ENCODE data around the gene TBC1D1. TPM values are rescaled to one million over a fixed set of nuclear protein-coding genes. Genes with fewer than 3 reads are reported as not detected.
A peak's percentile ranks its signal among the peaks of the same experiment; 100 is the strongest.

Gene TBC1D1
- total RNA-seq, 1 donor from 2014 or later, result 54.5 TPM

DNA sequence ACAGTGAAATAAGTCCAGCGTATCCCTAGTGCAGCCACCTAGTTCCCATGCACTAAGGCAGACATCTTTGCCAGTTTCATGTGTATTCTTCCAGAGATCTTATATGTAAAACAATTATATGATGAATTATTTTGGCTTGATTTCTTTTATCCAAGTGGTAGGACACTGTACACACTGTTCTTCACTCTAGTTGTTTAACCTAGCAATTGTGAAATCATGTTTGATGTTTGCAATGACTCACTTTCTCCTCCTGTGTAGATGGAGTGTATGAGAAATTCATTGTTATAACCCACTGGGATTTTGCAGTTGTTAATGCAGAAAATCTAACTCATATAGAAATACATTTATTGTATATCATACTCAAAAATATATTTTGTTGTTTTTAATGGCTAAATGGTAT is 17.5 kb upstream of the TBC1D1 start:
- H3K27ac Mint-ChIP-seq (ENCODE audit: unreplicated experiment), result no peak overlapping the region
- FAIRE-seq (peak; percentile 43), DNase-seq (ENCODE audit: low read depth) (peak; percentile 54)
- no peak overlapping the region for H3K4me3 ChIP-seq (ENCODE audit: insufficient read depth, low read depth, low read length)
- no peaks in the 10 kb centered on the region for H4K20me1 ChIP-seq (ENCODE audit: insufficient read depth, low read length)
- H3K36me3 ChIP-seq (ENCODE audit: insufficient read depth, low read length), result no peaks in the 10 kb centered on the region
- no peaks in the 10 kb centered on the region for H3K9me3 ChIP-seq (ENCODE audit: insufficient read depth, low read depth, low read length)
- no peaks in the 10 kb centered on the region for H3K27me3 Mint-ChIP-seq (ENCODE audit: low read depth, unreplicated experiment)
- peaks cover 3% of the 10 kb centered on the region for H3K4me1 ChIP-seq (ENCODE audit: insufficient read depth, low read length)
- no peak overlapping the region for H3K4me3 Mint-ChIP-seq (ENCODE audit: unreplicated experiment)
- no peak for TF ChIP-seq EZH2 (IDR thresholded peaks at IDR 0.05; ENCODE audit: insufficient read depth, low read length)
- TF ChIP-seq, protein P1, sequence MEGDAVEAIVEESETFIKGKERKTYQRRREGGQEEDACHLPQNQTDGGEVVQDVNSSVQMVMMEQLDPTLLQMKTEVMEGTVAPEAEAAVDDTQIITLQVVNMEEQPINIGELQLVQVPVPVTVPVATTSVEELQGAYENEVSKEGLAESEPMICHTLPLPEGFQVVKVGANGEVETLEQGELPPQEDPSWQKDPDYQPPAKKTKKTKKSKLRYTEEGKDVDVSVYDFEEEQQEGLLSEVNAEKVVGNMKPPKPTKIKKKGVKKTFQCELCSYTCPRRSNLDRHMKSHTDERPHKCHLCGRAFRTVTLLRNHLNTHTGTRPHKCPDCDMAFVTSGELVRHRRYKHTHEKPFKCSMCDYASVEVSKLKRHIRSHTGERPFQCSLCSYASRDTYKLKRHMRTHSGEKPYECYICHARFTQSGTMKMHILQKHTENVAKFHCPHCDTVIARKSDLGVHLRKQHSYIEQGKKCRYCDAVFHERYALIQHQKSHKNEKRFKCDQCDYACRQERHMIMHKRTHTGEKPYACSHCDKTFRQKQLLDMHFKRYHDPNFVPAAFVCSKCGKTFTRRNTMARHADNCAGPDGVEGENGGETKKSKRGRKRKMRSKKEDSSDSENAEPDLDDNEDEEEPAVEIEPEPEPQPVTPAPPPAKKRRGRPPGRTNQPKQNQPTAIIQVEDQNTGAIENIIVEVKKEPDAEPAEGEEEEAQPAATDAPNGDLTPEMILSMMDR (IDR thresholded peaks at IDR 0.05; ENCODE audit: insufficient read depth, low read depth, low read length), result no peak
- H3K27ac ChIP-seq (ENCODE audit: low read depth, low read length), result no peak overlapping the region
- H3K36me3 Mint-ChIP-seq (ENCODE audit: low read depth, unreplicated experiment), result no peaks in the 10 kb centered on the region
- no peak overlapping the region for H2AFZ ChIP-seq (ENCODE audit: low read depth, low read length)
- H3K4me2 ChIP-seq (ENCODE audit: low read length), result no peak overlapping the region
- no peaks in the 10 kb centered on the region for H3K79me2 ChIP-seq (ENCODE audit: insufficient read depth, low read length)
- no peaks in the 10 kb centered on the region for H3K4me1 Mint-ChIP-seq (ENCODE audit: low read depth, unreplicated experiment)
- H3K27me3 ChIP-seq (ENCODE audit: insufficient read depth, low read length), result no peaks in the 10 kb centered on the region
- H3K9me3 Mint-ChIP-seq (ENCODE audit: unreplicated experiment), result no peaks in the 10 kb centered on the region
- H3K9ac ChIP-seq (ENCODE audit: low read length), result no peak overlapping the region

DNA sequence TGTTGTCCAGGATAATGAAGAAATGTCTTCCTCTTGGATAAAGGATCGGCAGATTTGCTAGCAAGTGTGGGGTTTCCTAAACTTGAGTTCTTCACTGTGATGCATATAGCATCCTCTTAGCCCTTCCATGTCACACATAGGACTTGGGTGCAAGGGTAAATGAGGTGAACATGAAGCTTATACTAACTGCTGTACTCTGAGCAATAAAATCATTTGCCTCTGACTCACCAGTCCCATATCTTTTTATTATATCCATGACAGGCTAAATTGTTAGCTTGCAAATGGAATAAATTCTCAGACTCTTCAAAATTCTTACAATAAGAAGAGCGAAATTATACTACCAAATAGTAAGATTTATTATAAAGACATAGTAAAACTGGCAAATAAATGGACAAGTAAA is 14.7 kb upstream of the TBC1D1 start:
- H3K4me3 Mint-ChIP-seq (ENCODE audit: unreplicated experiment), result no peak overlapping the region
- no peaks in the 10 kb centered on the region for H3K4me1 Mint-ChIP-seq (ENCODE audit: low read depth, unreplicated experiment)
- Histone ChIP-seq H3K4me1 (ENCODE audit: insufficient read depth, low read length) (peaks cover 3% of the 10 kb centered on the region), H4K20me1 (ENCODE audit: insufficient read depth, low read length) (no peaks in the 10 kb centered on the region), H3K27me3 (ENCODE audit: insufficient read depth, low read length) (no peaks in the 10 kb centered on the region), H3K27ac (ENCODE audit: low read depth, low read length) (no peak overlapping the region), H3K9ac (ENCODE audit: low read length) (no peak overlapping the region), H3K79me2 (ENCODE audit: insufficient read depth, low read length) (no peaks in the 10 kb centered on the region), H3K4me2 (ENCODE audit: low read length) (no peak overlapping the region), H3K9me3 (ENCODE audit: insufficient read depth, low read depth, low read length) (no peaks in the 10 kb centered on the region), H3K36me3 (ENCODE audit: insufficient read depth, low read length) (no peaks in the 10 kb centered on the region), H3K4me3 (ENCODE audit: insufficient read depth, low read depth, low read length) (no peak overlapping the region), H2AFZ (ENCODE audit: low read depth, low read length) (no peak overlapping the region)
- no peak for TF ChIP-seq EZH2 (IDR thresholded peaks at IDR 0.05; ENCODE audit: insufficient read depth, low read length)
- TF ChIP-seq, protein P1 (IDR thresholded peaks at IDR 0.05; ENCODE audit: insufficient read depth, low read depth, low read length), result no peak
- H3K9me3 Mint-ChIP-seq (ENCODE audit: unreplicated experiment), result no peaks in the 10 kb centered on the region
- H3K27ac Mint-ChIP-seq (ENCODE audit: unreplicated experiment), result no peak overlapping the region
- H3K27me3 Mint-ChIP-seq (ENCODE audit: low read depth, unreplicated experiment), result no peaks in the 10 kb centered on the region
- FAIRE-seq (no peak), DNase-seq (ENCODE audit: low read depth) (no peak)
- no peaks in the 10 kb centered on the region for H3K36me3 Mint-ChIP-seq (ENCODE audit: low read depth, unreplicated experiment)

DNA sequence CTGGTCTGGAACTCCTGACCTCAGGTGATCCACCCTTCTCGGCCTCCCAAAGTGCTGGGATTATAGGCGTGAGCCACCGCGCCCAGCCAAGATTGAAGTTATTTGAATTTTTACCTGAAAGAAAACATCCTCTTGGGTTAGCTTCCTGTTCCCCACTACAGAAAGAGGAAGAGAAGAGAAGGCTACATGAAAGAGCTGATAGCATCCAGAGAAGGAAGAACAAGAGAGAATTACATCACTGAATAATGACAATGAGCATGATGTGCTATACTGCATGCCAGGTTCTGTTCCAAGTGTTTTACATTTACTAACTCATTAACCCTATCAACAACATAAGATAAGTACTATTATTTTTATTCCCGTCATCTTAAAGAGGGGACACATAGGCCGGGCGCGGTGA is 11.5 kb upstream of the TBC1D1 start:
- Mint-ChIP-seq H3K27ac (ENCODE audit: unreplicated experiment) (no peak overlapping the region), H3K36me3 (ENCODE audit: low read depth, unreplicated experiment) (no peaks in the 10 kb centered on the region), H3K9me3 (ENCODE audit: unreplicated experiment) (no peaks in the 10 kb centered on the region), H3K4me3 (ENCODE audit: unreplicated experiment) (no peak overlapping the region), H3K27me3 (ENCODE audit: low read depth, unreplicated experiment) (peaks cover 9% of the 10 kb centered on the region), H3K4me1 (ENCODE audit: low read depth, unreplicated experiment) (no peaks in the 10 kb centered on the region)
- Histone ChIP-seq H2AFZ (ENCODE audit: low read depth, low read length) (no peak overlapping the region), H3K4me2 (ENCODE audit: low read length) (no peak overlapping the region), H4K20me1 (ENCODE audit: insufficient read depth, low read length) (no peaks in the 10 kb centered on the region), H3K27ac (ENCODE audit: low read depth, low read length) (no peak overlapping the region), H3K9me3 (ENCODE audit: insufficient read depth, low read depth, low read length) (no peaks in the 10 kb centered on the region), H3K4me3 (ENCODE audit: insufficient read depth, low read depth, low read length) (no peak overlapping the region), H3K9ac (ENCODE audit: low read length) (no peak overlapping the region), H3K27me3 (ENCODE audit: insufficient read depth, low read length) (no peaks in the 10 kb centered on the region), H3K36me3 (ENCODE audit: insufficient read depth, low read length) (no peaks in the 10 kb centered on the region), H3K79me2 (ENCODE audit: insufficient read depth, low read length) (no peaks in the 10 kb centered on the region), H3K4me1 (ENCODE audit: insufficient read depth, low read length) (no peaks in the 10 kb centered on the region)
- no peak for FAIRE-seq
- DNase-seq (ENCODE audit: low read depth), result no peak
- TF ChIP-seq, protein P1 (IDR thresholded peaks at IDR 0.05; ENCODE audit: insufficient read depth, low read depth, low read length), result no peak
- no peak for TF ChIP-seq EZH2 (IDR thresholded peaks at IDR 0.05; ENCODE audit: insufficient read depth, low read length)

Data from astrocyte (in vitro differentiated cells and primary cell).